ENCODE results near the gene HSPBAP1.

- TF ChIP-seq, protein P1, sequence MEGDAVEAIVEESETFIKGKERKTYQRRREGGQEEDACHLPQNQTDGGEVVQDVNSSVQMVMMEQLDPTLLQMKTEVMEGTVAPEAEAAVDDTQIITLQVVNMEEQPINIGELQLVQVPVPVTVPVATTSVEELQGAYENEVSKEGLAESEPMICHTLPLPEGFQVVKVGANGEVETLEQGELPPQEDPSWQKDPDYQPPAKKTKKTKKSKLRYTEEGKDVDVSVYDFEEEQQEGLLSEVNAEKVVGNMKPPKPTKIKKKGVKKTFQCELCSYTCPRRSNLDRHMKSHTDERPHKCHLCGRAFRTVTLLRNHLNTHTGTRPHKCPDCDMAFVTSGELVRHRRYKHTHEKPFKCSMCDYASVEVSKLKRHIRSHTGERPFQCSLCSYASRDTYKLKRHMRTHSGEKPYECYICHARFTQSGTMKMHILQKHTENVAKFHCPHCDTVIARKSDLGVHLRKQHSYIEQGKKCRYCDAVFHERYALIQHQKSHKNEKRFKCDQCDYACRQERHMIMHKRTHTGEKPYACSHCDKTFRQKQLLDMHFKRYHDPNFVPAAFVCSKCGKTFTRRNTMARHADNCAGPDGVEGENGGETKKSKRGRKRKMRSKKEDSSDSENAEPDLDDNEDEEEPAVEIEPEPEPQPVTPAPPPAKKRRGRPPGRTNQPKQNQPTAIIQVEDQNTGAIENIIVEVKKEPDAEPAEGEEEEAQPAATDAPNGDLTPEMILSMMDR (IDR thresholded peaks at IDR 0.05; ENCODE audit: low read depth, low read length), result no peak
- no peak for TF ChIP-seq MYC (IDR thresholded peaks at IDR 0.05; ENCODE audit: low read depth, low read length)
Measured at GRCh38 chr3:122777563-122777962, 16.1 kb downstream of the HSPBAP1 start.

Measured in NB4 (cell line).